ENCODE data around the gene PAAF1.

PAAF1 gene

DNA sequence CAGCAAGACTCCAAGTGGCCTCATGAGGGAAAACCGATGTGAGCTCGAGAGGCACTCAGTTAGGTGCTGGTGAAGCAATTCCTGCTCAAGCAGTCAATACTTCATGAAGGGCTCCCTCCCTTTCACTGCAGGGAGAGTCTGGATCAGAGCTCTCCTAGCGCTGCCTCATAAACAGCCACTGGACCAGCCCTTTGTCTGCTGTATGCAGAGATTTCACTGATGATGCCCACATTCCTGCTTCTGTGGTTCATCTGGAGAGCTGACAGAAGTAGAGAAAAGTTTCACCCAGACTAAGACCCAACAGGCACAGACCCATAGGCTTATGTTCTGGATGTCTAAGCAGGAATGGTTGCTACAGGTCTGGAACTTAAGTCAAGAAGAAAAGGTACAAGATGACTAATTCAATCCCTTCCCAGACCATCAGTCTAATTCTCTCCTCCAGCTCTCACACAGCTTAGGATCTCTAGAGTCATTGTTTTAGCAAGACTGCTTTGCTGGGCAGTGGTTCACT, 101.8 kb downstream of the PAAF1 start:
- no peak overlapping the region for H3K23ac ChIP-seq (ENCODE audit: low read length)
- no peak overlapping the region for H3K14ac ChIP-seq (ENCODE audit: low read length)
- peaks cover 2% of the 10 kb centered on the region for H3K79me2 ChIP-seq (ENCODE audit: control insufficient read depth, insufficient read depth, low read length, poor library complexity)
- no peak overlapping the region for H2BK120ac ChIP-seq (ENCODE audit: insufficient read depth, low read length, poor library complexity)
- H3K4me3 ChIP-seq (ENCODE audit: low read depth, low read length): no peak overlapping the region
- H2AFZ ChIP-seq (ENCODE audit: insufficient read depth, low read length, poor library complexity): no peak overlapping the region
- H4K12ac ChIP-seq (ENCODE audit: low read depth, low read length): no peak overlapping the region
- H3K9ac ChIP-seq (ENCODE audit: low read length): no peak overlapping the region
- H4K91ac ChIP-seq (ENCODE audit: low read depth, low read length): no peak overlapping the region
- peaks cover 3 to 15% of the 10 kb centered on the region in 2 experiments for H3K4me1 ChIP-seq (ENCODE audit: control insufficient read depth in 1 of 2, insufficient read depth in 2 of 2, low read length in 2 of 2)
- H3K27me3 ChIP-seq (ENCODE audit: insufficient read depth, low read length): no peaks in the 10 kb centered on the region
- peaks cover 5% of the 10 kb centered on the region for H3K79me1 ChIP-seq (ENCODE audit: low read length)
- H2AK5ac ChIP-seq (ENCODE audit: low read length): no peak overlapping the region
- H3K36me3 ChIP-seq (ENCODE audit: control insufficient read depth in 1 of 2, insufficient read depth in 2 of 2, low read length in 2 of 2): peaks cover 18 to 37% of the 10 kb centered on the region in 2 experiments
- no peak overlapping the region for H2BK12ac ChIP-seq (ENCODE audit: low read length)
- H4K8ac ChIP-seq (ENCODE audit: low read depth, low read length): no peak overlapping the region
- WGBS (ENCODE audit: extremely low coverage, insufficient coverage, insufficient read length): no CpG with 5 or more reads among the region's 3 CpGs
- no peak overlapping the region for H3K18ac ChIP-seq (ENCODE audit: low read length)
- no peak for DNase-seq
- H3K9me3 ChIP-seq (ENCODE audit: insufficient read depth, low read depth, low read length): no peaks in the 10 kb centered on the region
- H3K27ac ChIP-seq (ENCODE audit: low read depth, low read length): no peak overlapping the region
- no peak overlapping the region for H3K4me2 ChIP-seq (ENCODE audit: low read length)
- no peak overlapping the region for H3K4ac ChIP-seq (ENCODE audit: low read depth, low read length)
- no peak overlapping the region for H2BK5ac ChIP-seq (ENCODE audit: low read depth, low read length, poor library complexity)

DNA sequence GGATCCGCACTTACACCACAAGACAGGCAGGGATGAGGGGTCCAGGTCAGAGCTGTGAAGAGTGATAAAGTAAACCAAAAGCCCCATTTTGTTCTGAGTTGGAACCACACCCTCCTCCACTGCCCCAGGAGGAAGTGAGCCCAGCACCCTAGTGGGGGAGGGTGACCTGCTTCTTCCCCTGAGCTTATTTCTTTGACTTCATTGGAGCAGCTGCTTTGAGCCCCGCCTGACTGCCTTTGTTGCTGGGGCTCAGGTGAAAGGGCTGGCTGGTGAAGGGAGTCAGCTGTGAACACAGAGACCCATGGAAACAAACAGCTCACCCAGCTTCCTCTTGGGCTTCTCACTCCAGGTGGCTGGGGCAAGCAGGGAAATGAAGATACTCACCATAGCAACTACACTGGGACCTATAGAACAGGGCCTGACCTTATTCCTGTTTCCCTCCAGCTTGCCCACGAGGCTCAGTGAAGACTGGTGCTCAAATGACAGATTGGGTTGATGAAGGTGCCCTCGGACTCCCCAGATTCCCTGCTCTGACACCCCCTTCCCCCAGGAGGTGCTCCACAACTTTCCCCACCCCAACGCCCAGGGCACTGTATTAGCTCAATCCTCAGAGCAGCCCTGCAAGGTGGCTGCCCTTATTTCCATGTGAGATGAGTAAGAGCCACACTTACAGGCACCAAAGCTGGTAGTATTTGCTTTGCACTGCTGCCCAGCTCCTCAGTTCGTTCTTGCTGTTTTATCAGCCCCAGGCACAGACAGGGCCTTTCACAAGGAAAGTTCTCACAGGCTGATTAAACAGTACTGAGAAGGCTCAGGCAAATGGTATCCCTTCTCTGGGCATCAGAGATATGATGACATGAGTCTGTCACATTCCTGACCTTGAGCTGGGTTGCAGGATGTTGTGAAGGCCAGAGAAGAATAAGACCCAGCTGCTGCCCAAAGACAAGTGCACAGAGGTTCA, 103.5 kb downstream of the PAAF1 start:
- Histone ChIP-seq H2BK5ac (ENCODE audit: low read depth, low read length, poor library complexity) (no peak overlapping the region), H3K18ac (ENCODE audit: low read length) (no peak overlapping the region), H2BK120ac (ENCODE audit: insufficient read depth, low read length, poor library complexity) (no peak overlapping the region), H2AFZ (ENCODE audit: insufficient read depth, low read length, poor library complexity) (no peak overlapping the region), H4K12ac (ENCODE audit: low read depth, low read length) (no peak overlapping the region), H3K4me1 (ENCODE audit: control insufficient read depth in 1 of 2, insufficient read depth in 2 of 2, low read length in 2 of 2) (peaks cover 5 to 17% of the 10 kb centered on the region in 2 experiments), H3K79me1 (ENCODE audit: low read length) (peaks cover 5% of the 10 kb centered on the region), H3K9ac (ENCODE audit: low read length) (no peak overlapping the region), H2AK5ac (ENCODE audit: low read length) (no peak overlapping the region), H3K4ac (ENCODE audit: low read depth, low read length) (no peak overlapping the region), H3K4me3 (ENCODE audit: low read depth, low read length) (no peak overlapping the region), H3K4me2 (ENCODE audit: low read length) (no peak overlapping the region), H3K9me3 (ENCODE audit: insufficient read depth, low read depth, low read length) (no peaks in the 10 kb centered on the region), H3K27ac (ENCODE audit: low read depth, low read length) (no peak overlapping the region), H3K79me2 (ENCODE audit: control insufficient read depth, insufficient read depth, low read length, poor library complexity) (peaks cover 2% of the 10 kb centered on the region), H3K27me3 (ENCODE audit: insufficient read depth, low read length) (no peaks in the 10 kb centered on the region), H2BK12ac (ENCODE audit: low read length) (no peak overlapping the region), H3K23ac (ENCODE audit: low read length) (no peak overlapping the region), H3K36me3 (ENCODE audit: control insufficient read depth in 1 of 2, insufficient read depth in 2 of 2, low read length in 2 of 2) (peaks cover 15 to 27% of the 10 kb centered on the region in 2 experiments), H4K8ac (ENCODE audit: low read depth, low read length) (no peak overlapping the region), H3K14ac (ENCODE audit: low read length) (no peak overlapping the region), H4K91ac (ENCODE audit: low read depth, low read length) (no peak overlapping the region)
- no CpG with 5 or more reads among the region's 6 CpGs for WGBS (ENCODE audit: extremely low coverage, insufficient coverage, insufficient read length)
- DNase-seq: no peak
